Aorta (tissue), 5 donors: Measurements from ENCODE around the gene DTL. TPM values are rescaled to one million over a fixed set of nuclear protein-coding genes. Genes with fewer than 3 reads are reported as not detected.

Experiments
- ATAC-seq: fragments of 200-7000 bp; cut with Tn5 transposase; one replicate; pipeline ENCODE4 v1.9.1; 2022; ENCODE audit warnings: moderate library complexity; ENCODE audit not compliant: low FRiP score
- DNase-seq, 2 donors: peaks; one replicate each; pipeline ENCODE4 v3.0.0-alpha.2; 2020
- H3K27ac ChIP-seq, 2 donors: one replicate each; pipeline ENCODE4 v1.5.1; 2013; ENCODE audit warnings: low read length in 2 of 2, mild to moderate bottlenecking in 2 of 2, moderate library complexity in 2 of 2, control low read depth in 1 of 2, inconsistent platforms in 1 of 2, low read depth in 1 of 2
- H3K27me3 ChIP-seq, 2 donors: one replicate each; pipeline ENCODE4 v1.6.1; 2013; ENCODE audit warnings: control low read depth in 1 of 2, low read length in 1 of 2, mild to moderate bottlenecking in 1 of 2, moderate library complexity in 1 of 2; ENCODE audit not compliant: insufficient read depth in 2 of 2, control insufficient read depth in 1 of 2
- H3K36me3 ChIP-seq, 2 donors: one replicate each; pipeline ENCODE4 v1.6.1; 2013; ENCODE audit warnings: control low read depth in 1 of 2, low read length in 1 of 2, mild to moderate bottlenecking in 1 of 2; ENCODE audit not compliant: insufficient read depth in 2 of 2, control insufficient read depth in 1 of 2
- H3K4me1 ChIP-seq, 2 donors: one replicate each; pipeline ENCODE4 v1.6.1; 2013; ENCODE audit warnings: low read length in 2 of 2, control low read depth in 1 of 2, mild to moderate bottlenecking in 1 of 2, moderate library complexity in 1 of 2; ENCODE audit not compliant: insufficient read depth in 2 of 2, control insufficient read depth in 1 of 2
- H3K4me3 ChIP-seq, 2 donors: one replicate each; pipeline ENCODE4 v1.5.1; 2013; ENCODE audit warnings: low read length in 2 of 2, control low read depth in 1 of 2, mild to moderate bottlenecking in 1 of 2
- H3K9me3 ChIP-seq: one replicate; pipeline ENCODE4 v1.6.1; 2013; ENCODE audit warnings: mild to moderate bottlenecking, low read length; ENCODE audit not compliant: control insufficient read depth
- WGBS, 2 donors: extraction: QIAGEN DNeasy Blood & Tissue Kit; methylation state at CpG; one replicate each; pipeline ENCODE4 v1.1.7; 2013; 5-methylcytosine and 5-hydroxymethylcytosine counted together
- intact Hi-C, 2 donors: fragments of 100-400 bp; cut with DNase I; formaldehyde crosslinking; loops; one replicate each; pipeline versions ENCODE4 v1.14.2 to v1.15.0; 2022
- polyA plus RNA-seq, 2 donors: library from polyadenylated mRNA; stranded (reverse); fragments of 200-250 nt; gene quantifications; one replicate each; pipeline ENCODE4 v1.2.3, GENCODE V29; 2013
- total RNA-seq, 2 donors: library from RNA; stranded (reverse); fragmentation: NEBNext Ultra II Directional; extraction: Animal tissue kit (Norgen Biotek cat#: 25700); gene quantifications; one replicate each; pipeline ENCODE4 v1.2.1, GENCODE V29; 2021
- donor health status: healthy with polysubstance abuse.
- donor health status: Bipolar disorder and iron deficiency.
- donor health status: DM: no; HTN: no; CAD: no.
- donor health status: DM: no; HTN: no; CAD: no.
- donor health status: DM: yes; HTN: yes; CAD: no.

Gene DTL
- total and polyA plus RNA-seq, 4 donors = 0.10 to 1.3 (median 1.2) TPM; not detected in 1

DNA sequence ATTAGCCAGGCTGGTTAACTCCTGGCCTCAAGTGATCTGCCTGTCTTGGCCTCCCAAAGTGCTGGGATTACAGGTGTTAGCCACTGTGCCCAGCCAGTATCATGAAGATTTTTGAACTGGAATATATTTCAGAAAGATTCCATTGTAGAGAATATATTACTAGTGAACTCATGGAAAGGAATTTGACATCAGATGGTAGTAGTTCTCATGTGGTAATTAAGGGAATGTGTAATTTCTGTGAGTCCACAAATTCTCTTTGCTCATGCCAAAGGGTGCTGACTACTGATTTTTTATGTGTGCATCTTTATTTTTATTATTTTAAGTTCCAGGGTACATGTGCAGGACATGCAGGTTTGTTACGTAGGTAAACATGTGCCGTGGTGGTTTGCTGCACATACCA, 10.4 kb downstream of the DTL start:
- 96% methylated on average over 2 of the region's 2 CpGs for WGBS, 2 donors
- intact Hi-C loops = no loop called here
- no peaks in the 10 kb centered on the region for H3K9me3 ChIP-seq
- no peak for DNase-seq
- no peaks in the 10 kb centered on the region for H3K4me1 ChIP-seq
- H3K4me3 ChIP-seq = no peak overlapping the region
- no peaks in the 10 kb centered on the region for H3K27me3 ChIP-seq
- H3K36me3 ChIP-seq = no peaks in the 10 kb centered on the region
- ATAC-seq = no peak
- no peak overlapping the region for H3K27ac ChIP-seq

DNA sequence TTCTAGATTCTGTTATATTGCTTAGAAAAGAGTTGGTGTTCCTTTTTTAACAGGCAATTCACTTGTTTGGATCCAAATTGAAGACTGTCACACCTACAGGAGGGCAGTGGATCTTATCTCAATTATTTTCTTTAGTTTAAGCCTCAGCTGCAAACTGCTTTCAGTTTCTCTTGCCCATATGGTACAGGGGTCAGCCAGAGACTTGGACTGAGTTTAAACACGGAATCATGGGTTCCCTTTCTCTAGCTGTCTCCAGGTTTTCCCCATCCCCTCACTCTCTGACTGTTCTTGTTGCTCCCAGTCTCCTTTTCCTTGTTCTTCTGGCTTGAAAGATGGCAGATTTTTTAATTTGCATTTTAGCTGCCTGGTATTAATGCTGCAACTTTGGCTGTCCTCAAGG, 18.4 kb downstream of the DTL start:
- no peaks in the 10 kb centered on the region for H3K4me1 ChIP-seq
- WGBS, 2 donors = 59 to 89% methylated on average over 1 of the region's 1 CpG
- H3K4me3 ChIP-seq = no peak overlapping the region
- DNase-seq = no peak
- H3K36me3 ChIP-seq = no peaks in the 10 kb centered on the region
- no peak overlapping the region for H3K27ac ChIP-seq
- intact Hi-C loops = no loop called here
- no peaks in the 10 kb centered on the region for H3K27me3 ChIP-seq
- ATAC-seq = no peak
- no peaks in the 10 kb centered on the region for H3K9me3 ChIP-seq

DNA sequence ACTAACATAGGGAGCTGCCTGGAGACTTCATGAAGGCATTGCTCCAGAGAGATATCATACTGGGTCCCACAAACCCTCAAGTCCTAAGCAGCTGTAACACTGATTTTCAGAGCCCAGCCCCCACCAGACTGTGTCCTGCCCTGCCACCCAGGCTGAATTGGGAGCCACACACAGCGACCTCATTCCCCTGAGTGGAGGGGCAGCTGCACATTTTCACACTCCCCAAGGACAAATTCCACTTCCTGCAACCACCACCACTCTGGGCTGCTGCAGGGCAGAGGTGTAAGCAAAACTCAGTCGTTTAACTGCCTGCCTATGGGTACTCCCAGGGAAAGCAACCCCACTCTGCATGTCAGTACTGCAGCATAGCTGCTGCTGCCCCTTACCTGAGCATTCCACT, 19.8 kb downstream of the DTL start:
- intact Hi-C loops = no loop called here
- WGBS, 2 donors = 90 to 95% methylated on average over 2 of the region's 2 CpGs
- Histone ChIP-seq H3K4me1 (no peaks in the 10 kb centered on the region), H3K27ac (no peak overlapping the region), H3K27me3 (no peaks in the 10 kb centered on the region), H3K36me3 (no peaks in the 10 kb centered on the region), H3K4me3 (no peak overlapping the region), H3K9me3 (no peaks in the 10 kb centered on the region)
- no peak for DNase-seq
- no peak for ATAC-seq

GRCh38 chr1:212060632-212061472, 25.3 kb downstream of the DTL start:
- Histone ChIP-seq H3K4me1 (no peaks in the 10 kb centered on the region), H3K27me3 (no peaks in the 10 kb centered on the region), H3K9me3 (no peaks in the 10 kb centered on the region), H3K36me3 (no peaks in the 10 kb centered on the region), H3K4me3 (no peak overlapping the region), H3K27ac (no peak overlapping the region)
- WGBS, 2 donors = 75 to 76% methylated on average over 6 of the region's 6 CpGs
- intact Hi-C loops = no loop called here
- ATAC-seq = no peak
- DNase-seq = no peak

GRCh38 chr1:212062832-212063438, 27.4 kb downstream of the DTL start:
- WGBS, 2 donors = 78 to 86% methylated on average over 5 of the region's 5 CpGs
- peak; percentile 63 for ATAC-seq
- Histone ChIP-seq H3K4me3 (no peak overlapping the region), H3K9me3 (no peaks in the 10 kb centered on the region), H3K27me3 (no peaks in the 10 kb centered on the region), H3K27ac (no peak overlapping the region), H3K4me1 (no peaks in the 10 kb centered on the region), H3K36me3 (no peaks in the 10 kb centered on the region)
- DNase-seq = no peak
- intact Hi-C loops = no loop called here

DNA sequence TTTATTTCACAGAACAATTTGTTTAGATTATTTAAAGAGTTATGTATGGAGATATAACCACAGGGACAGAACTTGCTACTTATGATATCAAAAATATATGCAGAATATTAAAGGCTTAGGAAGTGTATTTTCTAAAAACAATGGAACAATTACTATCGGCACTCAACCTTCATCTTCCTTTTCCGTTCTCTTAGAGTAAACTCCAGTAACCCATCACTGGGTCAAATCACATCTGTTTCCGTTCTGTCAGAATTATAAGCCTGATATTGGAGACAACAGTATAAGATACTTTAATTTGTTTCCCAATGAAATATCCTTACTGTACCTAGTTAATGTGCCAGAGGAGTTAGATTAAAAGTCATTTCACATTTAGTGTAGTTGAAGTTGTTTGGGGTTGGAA, 32.2 kb downstream of the DTL start:
- H3K4me3 ChIP-seq = no peak overlapping the region
- no peaks in the 10 kb centered on the region for H3K9me3 ChIP-seq
- no peaks in the 10 kb centered on the region for H3K36me3 ChIP-seq
- H3K4me1 ChIP-seq = no peaks in the 10 kb centered on the region
- WGBS, 2 donors = 90 to 94% methylated on average over 3 of the region's 3 CpGs
- ATAC-seq (no peak), DNase-seq (no peak)
- intact Hi-C loops = no loop called here
- H3K27me3 ChIP-seq = no peaks in the 10 kb centered on the region
- H3K27ac ChIP-seq = no peak overlapping the region

DNA sequence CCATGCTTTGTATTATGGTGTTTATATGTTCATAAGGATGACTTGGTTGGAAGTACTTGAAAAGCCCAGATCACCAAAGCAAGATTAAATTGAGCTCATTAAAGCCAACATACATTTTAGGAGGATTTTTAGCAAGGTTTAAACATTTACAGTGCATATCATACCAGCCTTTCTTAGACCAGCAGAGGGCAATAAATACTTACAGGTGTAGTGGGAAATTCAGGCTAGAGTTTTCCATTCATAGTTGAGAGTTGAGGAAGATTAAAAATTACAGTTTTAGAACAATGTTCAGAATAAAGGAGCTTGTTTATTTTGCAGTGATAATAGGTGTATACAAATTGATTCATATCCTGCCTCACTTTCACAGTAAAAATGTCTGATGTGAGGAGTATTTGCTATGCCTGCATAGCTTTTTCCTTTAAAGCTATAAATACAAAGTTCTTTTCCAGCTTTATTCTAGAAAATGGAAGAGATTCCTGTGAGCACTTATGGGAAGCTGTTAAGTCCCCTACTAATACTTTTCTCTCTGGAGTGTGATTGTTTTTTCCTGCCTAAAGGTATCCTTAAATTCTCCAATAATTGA, 35.3 kb downstream of the DTL start:
- no peak overlapping the region for H3K4me3 ChIP-seq
- ATAC-seq (no peak), DNase-seq (no peak)
- intact Hi-C loops = loop anchor here (2.0 to 5.0 kb wide), 4 partner anchors 221 to 386 kb away; no protein-coding TSS in a partner anchor
- no peak overlapping the region for H3K27ac ChIP-seq
- H3K9me3 ChIP-seq = no peaks in the 10 kb centered on the region
- no peaks in the 10 kb centered on the region for H3K4me1 ChIP-seq
- H3K27me3 ChIP-seq = no peaks in the 10 kb centered on the region
- no peaks in the 10 kb centered on the region for H3K36me3 ChIP-seq

DNA sequence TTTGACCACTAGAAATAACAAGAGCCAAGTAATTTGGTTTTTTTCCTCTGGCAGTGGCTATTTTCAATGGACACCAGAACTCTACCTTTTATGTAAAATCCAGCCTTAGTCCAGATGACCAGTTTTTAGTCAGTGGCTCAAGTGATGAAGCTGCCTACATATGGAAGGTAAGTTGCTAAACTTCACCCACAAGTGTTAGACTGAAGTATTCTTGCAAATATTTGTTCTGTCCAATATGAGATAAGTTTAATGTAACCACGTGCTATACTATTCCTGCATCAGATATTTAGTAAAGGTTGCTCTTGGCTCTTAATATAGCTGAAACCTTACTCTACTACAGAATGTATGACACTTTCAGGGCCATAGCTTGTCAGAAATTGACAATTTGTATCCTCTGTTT, 36.5 kb downstream of the DTL start:
- 76 to 90% methylated on average over 1 of the region's 1 CpG for WGBS, 2 donors
- Histone ChIP-seq H3K36me3 (no peaks in the 10 kb centered on the region), H3K27me3 (no peaks in the 10 kb centered on the region), H3K4me3 (no peak overlapping the region), H3K9me3 (no peaks in the 10 kb centered on the region), H3K27ac (no peak overlapping the region), H3K4me1 (no peaks in the 10 kb centered on the region)
- intact Hi-C loops = loop anchor here in 1 of 2 donors (5.0 kb wide), 1 partner anchor 220 kb away; no protein-coding TSS in a partner anchor
- ATAC-seq (no peak), DNase-seq (no peak)
